NCI-H146 (cell line): ENCODE measurements around the gene ERCC2.

Experiments used
- DNase-seq: peaks from one replicate; lab custom pipeline; 2025; lab: John Stamatoyannopoulos, UW

ERCC2 gene

GRCh38 chr19:45401815-45402214 lies 31.4 kb upstream of the ERCC2 start:
- no peak for DNase-seq

- no peak for DNase-seq
These were observed 29.8 kb upstream of the ERCC2 start for GRCh38 chr19:45400192-45400591.

- DNase-seq, result no peak
These were observed 25.6 kb upstream of the ERCC2 start for GRCh38 chr19:45395821-45396617.

GRCh38 chr19:45391871-45392665 lies 21.7 kb upstream of the ERCC2 start:
- no peak for DNase-seq

GRCh38 chr19:45391346-45391745 lies 21.0 kb upstream of the ERCC2 start:
- peak; percentile 19 for DNase-seq

GRCh38 chr19:45385392-45386221 lies 15.2 kb upstream of the ERCC2 start:
- DNase-seq, result no peak

GRCh38 chr19:45382426-45382825 lies 12.1 kb upstream of the ERCC2 start:
- no peak for DNase-seq

- no peak for DNase-seq
These were observed 9.7 kb upstream of the ERCC2 start for GRCh38 chr19:45380107-45380506.

GRCh38 chr19:45376045-45376724 lies 5.8 kb upstream of the ERCC2 start:
- no peak for DNase-seq

- DNase-seq, result no peak
These were observed 1.5 kb downstream of the ERCC2 start for GRCh38 chr19:45368737-45369340.

- DNase-seq, result no peak
These were observed 2.2 kb downstream of the ERCC2 start for GRCh38 chr19:45368127-45368526.

- no peak for DNase-seq
These were observed 5.7 kb downstream of the ERCC2 start for GRCh38 chr19:45364696-45365095.

GRCh38 chr19:45363861-45364459 lies 6.4 kb downstream of the ERCC2 start:
- DNase-seq, result no peak

- no peak for DNase-seq
These were observed 8.1 kb downstream of the ERCC2 start for GRCh38 chr19:45362291-45362690.

GRCh38 chr19:45361608-45362007 lies 8.8 kb downstream of the ERCC2 start:
- no peak for DNase-seq

- DNase-seq, result no peak
These were observed 12.1 kb downstream of the ERCC2 start for GRCh38 chr19:45358213-45358792.

GRCh38 chr19:45357445-45357783 lies 13.0 kb downstream of the ERCC2 start:
- no peak for DNase-seq

GRCh38 chr19:45356760-45357444 lies 13.5 kb downstream of the ERCC2 start:
- no peak for DNase-seq

- DNase-seq, result no peak
These were observed 14.5 kb downstream of the ERCC2 start for GRCh38 chr19:45355910-45356309.

- no peak for DNase-seq
These were observed 15.0 kb downstream of the ERCC2 start for GRCh38 chr19:45355402-45355801.
